Loucy (cell line): ENCODE measurements around the gene NCAPH2.

Experiments used
- H2AFZ ChIP-seq: fragments of 200-600 bp; sonication (generic); 2 replicates; pipeline ENCODE4 v1.6.0; 2016; ENCODE audit warnings: antibody characterized with exemption, mild to moderate bottlenecking, low read length, moderate library complexity
- H3F3A ChIP-seq: fragments of 200-600 bp; 2 replicates; pipeline ENCODE4 v1.6.0; 2016; ENCODE audit warnings: antibody characterized with exemption, low read depth, mild to moderate bottlenecking
- H3K27me3 ChIP-seq: fragments of 200-600 bp; sonication (generic); 2 replicates; pipeline ENCODE4 v1.6.1; 2014; ENCODE audit warnings: low read length, mild to moderate bottlenecking; ENCODE audit not compliant: insufficient read depth, poor library complexity, severe bottlenecking
- H3K36me3 ChIP-seq: fragments of 200-600 bp; sonication (generic); 2 replicates; pipeline ENCODE4 v1.6.1; 2016; ENCODE audit warnings: low read length; ENCODE audit not compliant: insufficient read depth
- H3K4me1 ChIP-seq: fragments of 200-600 bp; sonication (generic); 2 replicates; pipeline ENCODE4 v1.5.1; 2014; ENCODE audit warnings: low read length, mild to moderate bottlenecking; ENCODE audit not compliant: insufficient read depth, poor library complexity, severe bottlenecking
- H3K4me2 ChIP-seq: fragments of 200-600 bp; sonication (generic); 2 replicates; pipeline ENCODE4 v1.6.0; 2014; ENCODE audit warnings: antibody characterized with exemption, low read length, low read depth, mild to moderate bottlenecking; ENCODE audit not compliant: poor library complexity, severe bottlenecking
- H3K4me3 ChIP-seq: fragments of 200-600 bp; sonication (generic); 2 replicates; pipeline ENCODE4 v1.5.1; 2014; ENCODE audit warnings: low read length, mild to moderate bottlenecking, mixed read lengths; ENCODE audit not compliant: poor library complexity, severe bottlenecking
- H3K79me2 ChIP-seq: fragments of 200-600 bp; sonication (generic); 2 replicates; pipeline ENCODE4 v1.6.1; 2014; ENCODE audit warnings: low read length; ENCODE audit not compliant: insufficient read depth
- H3K9ac ChIP-seq: fragments of 200-600 bp; sonication (generic); 2 replicates; pipeline ENCODE4 v1.6.0; 2014; ENCODE audit warnings: mild to moderate bottlenecking, low read depth, low read length, moderate library complexity; ENCODE audit not compliant: poor library complexity, severe bottlenecking
- H3K9me2 ChIP-seq: fragments of 200-600 bp; sonication (generic); replicated peaks from 2 replicates; pipeline ENCODE4 v1.6.1; 2016; ENCODE audit warnings: low read depth, low read length, mixed read lengths
- H3K9me3 ChIP-seq: fragments of 200-600 bp; sonication (generic); 2 replicates; pipeline ENCODE4 v1.6.1; 2014; ENCODE audit warnings: mild to moderate bottlenecking, antibody characterized with exemption, low read length, low read depth; ENCODE audit not compliant: insufficient read depth
- H4K20me1 ChIP-seq: fragments of 200-600 bp; sonication (generic); 2 replicates; pipeline ENCODE4 v1.6.0; 2014; ENCODE audit warnings: antibody characterized with exemption, low read length, mild to moderate bottlenecking; ENCODE audit not compliant: insufficient read depth, poor library complexity, severe bottlenecking
- EZH2phosphoT487 ChIP-seq: fragments of 200-600 bp; IDR thresholded peaks from 2 replicates; pipeline ENCODE4 v1.6.1; 2018; ENCODE audit warnings: antibody characterized with exemption, mild to moderate bottlenecking, moderate library complexity, borderline replicate concordance
- TF ChIP-seq, protein P1 (sequence below): fragments of 200-600 bp; sonication (generic); conservative IDR thresholded peaks from 2 replicates; pipeline ENCODE4 v1.5.1; 2014; ENCODE audit warnings: mild to moderate bottlenecking, antibody characterized with exemption, low read length

NCAPH2 gene

DNA sequence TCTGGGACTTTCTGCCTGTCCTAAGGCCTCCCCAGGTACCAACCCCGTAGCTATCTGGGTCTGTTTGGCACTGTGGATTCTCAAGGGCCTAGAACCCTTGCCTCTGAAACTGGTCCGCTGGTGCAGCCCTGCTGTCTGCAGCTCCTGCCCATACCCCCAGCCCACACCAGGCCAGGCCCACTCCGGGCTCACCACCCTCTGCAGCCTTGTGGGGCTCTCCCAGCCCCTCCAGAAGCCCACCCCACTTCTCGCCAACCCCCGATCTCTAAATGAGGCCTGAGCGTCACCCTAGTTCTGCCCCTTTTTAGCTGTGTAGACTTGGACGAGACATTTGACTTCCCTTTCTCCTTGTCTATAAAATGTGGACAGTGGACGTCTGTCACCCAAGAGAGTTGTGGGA lies 42.4 kb downstream of the NCAPH2 start:
- no peaks in the 10 kb centered on the region for H4K20me1 ChIP-seq
- H3K9me2 ChIP-seq: no peaks in the 10 kb centered on the region
- peaks cover 6% of the 10 kb centered on the region; the same call in 1 of the 2 replicates for H3K79me2 ChIP-seq
- no peaks in the 10 kb centered on the region for H3K36me3 ChIP-seq
- peaks cover 21% of the 10 kb centered on the region for H3K4me1 ChIP-seq
- H3K27me3 ChIP-seq: no peaks in the 10 kb centered on the region
- no peak overlapping the region for H2AFZ ChIP-seq
- H3K9me3 ChIP-seq: no peaks in the 10 kb centered on the region
- no peak overlapping the region for H3K9ac ChIP-seq
- H3F3A ChIP-seq: no peaks in the 10 kb centered on the region
- TF ChIP-seq, protein P1, sequence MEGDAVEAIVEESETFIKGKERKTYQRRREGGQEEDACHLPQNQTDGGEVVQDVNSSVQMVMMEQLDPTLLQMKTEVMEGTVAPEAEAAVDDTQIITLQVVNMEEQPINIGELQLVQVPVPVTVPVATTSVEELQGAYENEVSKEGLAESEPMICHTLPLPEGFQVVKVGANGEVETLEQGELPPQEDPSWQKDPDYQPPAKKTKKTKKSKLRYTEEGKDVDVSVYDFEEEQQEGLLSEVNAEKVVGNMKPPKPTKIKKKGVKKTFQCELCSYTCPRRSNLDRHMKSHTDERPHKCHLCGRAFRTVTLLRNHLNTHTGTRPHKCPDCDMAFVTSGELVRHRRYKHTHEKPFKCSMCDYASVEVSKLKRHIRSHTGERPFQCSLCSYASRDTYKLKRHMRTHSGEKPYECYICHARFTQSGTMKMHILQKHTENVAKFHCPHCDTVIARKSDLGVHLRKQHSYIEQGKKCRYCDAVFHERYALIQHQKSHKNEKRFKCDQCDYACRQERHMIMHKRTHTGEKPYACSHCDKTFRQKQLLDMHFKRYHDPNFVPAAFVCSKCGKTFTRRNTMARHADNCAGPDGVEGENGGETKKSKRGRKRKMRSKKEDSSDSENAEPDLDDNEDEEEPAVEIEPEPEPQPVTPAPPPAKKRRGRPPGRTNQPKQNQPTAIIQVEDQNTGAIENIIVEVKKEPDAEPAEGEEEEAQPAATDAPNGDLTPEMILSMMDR: no peak
- TF ChIP-seq EZH2phosphoT487: no peak
- H3K4me2 ChIP-seq: no peak overlapping the region
- no peak overlapping the region for H3K4me3 ChIP-seq

DNA sequence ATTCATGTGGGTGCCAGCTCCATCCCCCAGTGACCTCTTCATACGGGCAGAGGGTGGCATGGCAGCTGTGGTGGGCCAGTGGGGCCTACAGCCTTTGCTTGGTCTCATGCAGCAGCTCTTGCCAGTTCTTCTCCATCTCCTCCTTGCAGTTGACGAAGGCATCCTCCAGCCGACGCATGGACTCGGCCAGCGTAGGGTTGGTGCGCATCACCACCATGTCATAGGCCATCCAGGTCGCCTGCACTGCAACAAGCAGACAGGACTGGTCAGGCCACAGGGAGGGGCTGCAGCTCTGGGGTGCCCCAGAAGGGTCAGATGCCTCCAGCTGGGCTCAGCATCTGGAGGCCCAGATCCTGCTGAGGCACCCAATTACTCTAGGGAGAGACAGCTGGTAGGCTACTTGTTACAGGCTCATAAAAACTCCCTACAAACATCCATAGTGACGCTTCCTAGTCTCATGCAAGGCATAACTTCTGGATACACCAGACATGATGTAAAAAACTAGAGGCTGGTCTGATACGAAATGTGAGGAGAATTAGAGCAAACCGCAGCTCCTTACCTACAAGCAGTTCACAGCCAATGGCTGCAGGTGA lies 43.2 kb downstream of the NCAPH2 start:
- Histone ChIP-seq H3K9me2 (no peaks in the 10 kb centered on the region), H3K4me1 (peaks cover 12% of the 10 kb centered on the region)

DNA sequence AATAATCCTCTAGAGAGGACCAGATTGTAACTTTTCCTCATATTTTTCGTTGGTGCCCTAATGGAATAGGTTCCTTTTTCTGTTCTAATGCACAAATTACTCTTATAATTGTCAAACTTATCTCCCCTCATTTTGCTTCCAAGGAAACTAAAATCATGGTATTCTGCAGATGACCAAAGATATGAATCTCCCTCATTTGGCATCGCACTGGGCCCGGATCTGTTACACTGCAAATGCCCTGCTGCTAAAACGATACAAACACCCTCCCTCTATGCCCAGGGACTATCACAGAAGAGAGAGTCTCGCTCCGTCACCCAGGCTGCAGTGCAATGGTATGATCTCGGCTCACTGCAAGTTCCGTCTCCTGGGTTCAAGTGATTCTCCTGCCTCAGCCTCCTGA lies 45.3 kb downstream of the NCAPH2 start:
- Histone ChIP-seq H3K9me2 (no peaks in the 10 kb centered on the region), H3K4me2 (no peak overlapping the region), H3K4me3 (no peak overlapping the region), H3K9ac (no peak overlapping the region), H2AFZ (no peak overlapping the region), H3K9me3 (no peaks in the 10 kb centered on the region), H3F3A (no peaks in the 10 kb centered on the region), H3K79me2 (peaks cover 6% of the 10 kb centered on the region; the same call in 1 of the 2 replicates), H3K4me1 (peaks cover 8% of the 10 kb centered on the region), H3K36me3 (no peaks in the 10 kb centered on the region), H3K27me3 (no peaks in the 10 kb centered on the region), H4K20me1 (no peaks in the 10 kb centered on the region)
- TF ChIP-seq, protein P1: no peak
- TF ChIP-seq EZH2phosphoT487: no peak

More for the DNA sequence above, 43.2 kb downstream of the NCAPH2 start:
- no peaks in the 10 kb centered on the region for H4K20me1 ChIP-seq
- no peak overlapping the region for H3K9ac ChIP-seq
- H3F3A ChIP-seq: no peaks in the 10 kb centered on the region
- no peaks in the 10 kb centered on the region for H3K27me3 ChIP-seq
- H3K4me2 ChIP-seq: no peak overlapping the region
- no peaks in the 10 kb centered on the region for H3K36me3 ChIP-seq
- H3K4me3 ChIP-seq: no peak overlapping the region
- peaks cover 6% of the 10 kb centered on the region; the same call in 1 of the 2 replicates for H3K79me2 ChIP-seq
- H3K9me3 ChIP-seq: no peaks in the 10 kb centered on the region
- no peak for TF ChIP-seq EZH2phosphoT487
- TF ChIP-seq, protein P1: no peak
- no peak overlapping the region for H2AFZ ChIP-seq
